HG02973 (cell line): ENCODE results near the gene PIP5K1B.

Experiments
- ATAC-seq: cut with Tn5 transposase; IDR thresholded peaks from one replicate; pipeline ENCODE4 v1.9.1; 2021; ENCODE audit warnings: moderate library complexity; ENCODE audit not compliant: unreplicated experiment

PIP5K1B gene

GRCh38 chr9:68805890-68806517 is 101.0 kb downstream of the PIP5K1B start:
- ATAC-seq: no peak

GRCh38 chr9:68808338-68808890 is 103.4 kb downstream of the PIP5K1B start:
- ATAC-seq: no peak

GRCh38 chr9:68817079-68817875 is 112.2 kb downstream of the PIP5K1B start:
- ATAC-seq: no peak

DNA sequence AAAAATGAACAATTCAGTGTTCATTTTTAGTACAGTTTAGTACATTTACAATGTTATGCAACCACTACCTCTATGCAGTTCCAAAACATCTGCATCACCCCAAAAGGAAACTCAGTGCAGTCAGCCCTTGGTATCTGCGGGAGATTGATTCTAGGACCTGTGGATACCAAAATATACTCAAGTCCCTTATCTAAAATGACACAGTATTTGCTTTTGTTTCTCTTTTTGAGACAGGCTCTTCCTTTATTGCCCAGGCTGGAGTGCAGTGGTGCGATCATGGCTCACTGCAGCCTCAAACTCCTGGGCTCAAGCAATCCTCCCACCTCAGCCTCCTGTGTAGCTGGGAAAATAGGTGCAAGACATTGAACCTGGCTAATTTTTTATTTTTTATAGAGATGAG is 114.0 kb downstream of the PIP5K1B start:
- no peak for ATAC-seq

DNA sequence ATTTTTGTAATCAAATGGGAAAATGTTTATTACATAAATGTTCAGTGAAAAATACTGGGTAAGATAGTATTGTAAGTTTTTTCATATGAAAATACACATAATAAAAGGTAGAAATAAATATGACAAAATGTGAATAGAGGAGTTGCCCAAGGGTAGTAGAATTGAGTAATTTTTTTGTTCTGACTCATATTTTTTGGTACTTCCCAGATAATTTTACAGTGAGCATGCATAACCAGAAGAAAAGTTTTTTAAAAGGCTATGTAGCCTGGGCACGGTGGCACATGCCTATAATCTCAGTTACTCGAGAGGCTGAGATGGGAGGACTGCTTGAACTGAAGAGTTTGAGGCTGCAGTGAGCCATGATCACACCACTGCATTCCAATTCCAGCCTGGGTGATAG is 116.9 kb downstream of the PIP5K1B start:
- no peak for ATAC-seq

DNA sequence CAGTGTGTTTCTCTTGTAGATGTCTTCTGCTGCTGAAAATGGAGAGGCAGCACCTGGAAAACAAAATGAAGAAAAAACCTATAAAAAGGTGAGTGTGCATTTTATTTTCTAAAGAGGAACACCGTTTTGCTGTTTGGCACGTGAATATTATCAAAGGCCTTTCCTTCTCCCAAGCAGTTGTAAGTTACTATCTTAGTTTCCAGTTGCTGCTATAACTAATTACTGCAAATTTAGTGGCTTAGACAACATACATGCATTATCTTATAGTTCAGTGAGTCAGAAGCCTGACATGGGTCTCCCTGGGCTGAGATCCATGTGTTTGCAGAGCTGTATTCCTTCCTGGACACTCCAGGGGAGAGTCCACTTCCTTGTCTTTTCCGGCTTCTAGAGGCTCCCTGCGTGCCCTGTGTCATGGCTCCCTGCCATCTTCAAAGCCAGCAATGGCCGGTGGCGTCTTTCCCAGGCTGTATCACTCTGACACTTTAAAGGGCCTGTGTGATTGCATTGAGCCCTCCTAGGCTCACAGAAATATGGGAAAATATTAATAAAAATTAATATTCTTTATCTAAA is 117.6 kb downstream of the PIP5K1B start:
- no peak for ATAC-seq

GRCh38 chr9:68825762-68826472 is 120.9 kb downstream of the PIP5K1B start:
- no peak for ATAC-seq

DNA sequence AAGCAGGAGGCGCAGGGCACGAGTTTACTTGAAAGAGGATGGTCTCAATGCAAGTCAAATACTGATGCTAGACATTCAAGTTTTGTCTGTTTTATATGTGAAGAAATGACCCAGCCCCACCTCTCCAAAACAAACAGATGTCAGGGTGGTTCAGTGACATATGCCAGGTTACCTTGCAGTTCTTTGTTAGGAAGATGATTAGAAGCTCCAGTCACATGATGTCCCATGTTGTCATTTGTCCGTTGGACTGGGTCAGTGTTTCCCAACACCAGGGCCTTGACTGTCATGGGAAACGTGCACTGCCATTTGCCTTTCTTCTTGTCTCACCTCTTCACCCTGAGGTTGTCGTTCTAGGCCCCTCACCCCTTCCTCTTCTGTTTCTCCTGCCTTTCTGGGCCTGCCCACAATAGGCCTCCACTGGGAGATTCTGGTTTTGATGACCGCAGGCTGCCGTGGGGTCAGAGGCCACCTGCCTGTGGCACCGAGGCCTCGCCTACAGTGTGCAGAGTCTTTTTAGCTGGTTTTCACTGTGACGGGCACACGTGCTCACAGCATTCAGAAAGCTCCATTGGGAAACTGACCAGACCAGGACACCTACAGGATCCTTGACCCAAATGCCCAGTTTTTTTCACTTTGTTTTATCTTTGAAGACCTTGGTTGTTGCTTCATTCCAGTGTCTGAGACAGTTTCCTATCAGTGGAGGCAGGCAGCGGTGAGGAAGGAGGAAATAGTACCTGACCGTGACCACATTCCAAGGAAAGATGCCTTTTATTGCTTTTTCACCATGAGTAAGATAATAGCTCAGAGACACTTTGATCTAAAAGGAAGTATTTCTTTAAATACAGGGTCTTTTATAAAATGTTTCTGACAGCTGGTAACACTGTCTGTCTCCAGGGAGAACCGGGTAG is 123.1 kb downstream of the PIP5K1B start:
- ATAC-seq: no peak

GRCh38 chr9:68832101-68832500 is 127.1 kb downstream of the PIP5K1B start:
- ATAC-seq: no peak

DNA sequence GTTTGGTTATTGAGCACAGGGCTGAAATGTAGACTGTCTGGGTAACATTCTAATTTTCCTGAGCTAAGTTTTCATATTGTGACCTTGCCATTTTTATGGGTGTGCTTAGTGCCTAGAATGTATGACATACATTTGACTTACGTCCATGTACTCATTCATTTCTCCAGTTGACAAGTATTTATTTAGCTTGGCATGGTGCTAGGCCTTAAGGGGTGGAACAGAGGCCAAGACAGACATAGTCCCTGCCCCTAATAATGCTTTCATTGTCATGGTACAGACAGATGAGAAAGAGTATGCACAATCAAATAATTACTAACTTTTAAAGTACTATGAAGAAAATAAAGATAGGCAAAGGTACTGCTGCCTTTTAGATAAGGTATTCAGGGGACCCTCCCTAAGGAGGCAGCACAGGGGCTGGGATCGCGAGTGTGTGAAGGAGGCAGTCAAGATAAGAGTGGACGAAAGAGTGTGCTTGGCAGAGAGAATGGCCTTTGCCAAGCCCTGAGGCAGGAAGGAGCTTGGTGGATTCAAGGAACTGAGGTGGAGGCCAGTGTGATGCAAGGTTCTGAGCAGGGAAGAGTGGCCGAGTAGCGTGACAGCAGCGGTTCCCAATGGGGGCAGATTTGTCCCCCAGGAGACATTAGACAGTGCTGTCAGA is 128.0 kb downstream of the PIP5K1B start:
- ATAC-seq: no peak

DNA sequence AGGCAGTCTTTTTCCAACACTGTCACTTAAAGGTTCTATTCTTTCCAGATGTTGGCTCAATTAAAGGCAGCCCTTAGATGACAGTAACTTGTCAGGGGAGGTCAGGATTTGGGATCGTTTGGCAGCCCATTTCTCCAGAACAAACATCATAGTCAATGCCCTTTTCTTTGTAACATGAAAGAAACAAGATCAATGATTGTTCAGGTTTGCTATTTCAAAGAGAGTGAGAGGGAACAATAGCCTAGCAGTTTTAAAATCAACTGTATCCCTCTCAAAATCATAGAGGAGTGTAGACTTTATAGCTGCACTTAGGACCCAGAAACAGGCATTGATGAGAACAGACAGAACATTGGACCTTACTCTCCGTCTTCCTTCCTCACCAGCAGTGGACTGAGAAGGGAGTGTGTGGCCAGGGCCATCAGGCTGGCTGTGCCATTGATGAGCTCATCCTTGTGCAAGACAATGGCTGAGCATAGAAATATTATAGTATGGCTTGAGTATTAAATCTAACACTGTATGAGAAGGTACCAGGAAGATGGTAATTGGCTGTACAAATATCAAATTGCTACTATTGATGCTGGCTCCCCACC is 130.0 kb downstream of the PIP5K1B start:
- no peak for ATAC-seq

DNA sequence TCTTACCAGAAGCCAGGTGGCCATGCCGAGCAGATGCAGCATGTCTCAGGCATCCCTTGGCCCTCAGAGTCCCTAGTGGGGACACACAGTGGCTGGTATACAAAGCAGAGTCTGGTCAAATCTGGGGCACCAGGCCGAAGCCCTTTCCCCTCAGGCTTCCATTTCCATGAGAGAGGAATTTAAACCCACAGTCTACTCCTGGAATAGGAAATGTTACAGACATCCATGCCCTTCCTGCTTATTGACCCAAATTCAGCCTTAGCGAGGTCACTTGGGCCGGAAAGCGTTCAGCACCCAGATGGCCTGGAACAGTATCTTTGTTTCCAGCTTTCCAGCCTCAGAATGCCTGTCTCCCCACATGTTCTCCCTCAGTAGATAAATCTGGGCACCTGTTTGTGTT is 131.7 kb downstream of the PIP5K1B start:
- ATAC-seq: no peak

GRCh38 chr9:68838245-68838644 is 133.2 kb downstream of the PIP5K1B start:
- no peak for ATAC-seq

GRCh38 chr9:68841276-68842052 is 136.4 kb downstream of the PIP5K1B start:
- no peak for ATAC-seq

DNA sequence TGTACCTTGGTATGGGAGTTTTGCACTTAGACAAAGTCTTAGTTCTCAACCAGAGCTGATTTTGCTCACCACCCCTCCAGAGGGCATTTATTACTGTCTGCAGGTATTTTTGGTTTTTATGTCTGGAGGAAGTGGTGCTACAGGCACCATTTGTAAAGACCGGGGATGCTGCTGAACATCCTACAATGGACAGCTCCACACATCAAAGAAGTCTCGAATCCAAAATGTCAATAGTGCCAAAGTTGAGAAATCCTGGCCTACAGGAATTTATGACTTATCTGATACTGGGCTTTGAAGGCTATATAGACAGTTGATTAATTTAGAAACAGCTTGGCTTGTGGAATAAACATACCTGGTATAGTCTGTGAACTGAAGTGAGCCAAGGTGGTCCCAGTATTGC is 137.5 kb downstream of the PIP5K1B start:
- ATAC-seq: no peak

- ATAC-seq: no peak
These were observed 138.2 kb downstream of the PIP5K1B start for GRCh38 chr9:68843239-68843638.

- ATAC-seq: no peak
These were observed 139.1 kb downstream of the PIP5K1B start for GRCh38 chr9:68844157-68844556.
